ENCODE measurements around the gene PSMC5. TPM values are rescaled to one million over a fixed set of nuclear protein-coding genes. Genes with fewer than 3 reads are reported as not detected.

The PSMC5 gene
- total and polyA plus RNA-seq, 10 of the 15 experiments (the other 5 are each of a cell fraction or from before 2014, with no cell fraction given): 55.0 to 266 (median 148) TPM

GRCh38 chr17:63821804-63822203, 5.4 kb upstream of the PSMC5 start:
- Histone ChIP-seq H3K9ac (ENCODE audit: control insufficient read depth, insufficient read depth, low read length) (no peak overlapping the region), H3K36me3 (ENCODE audit: control insufficient read depth in 2 of 2, insufficient read depth in 2 of 2, low read length in 1 of 2) (peaks cover 26 to 41% of the 10 kb centered on the region in 2 experiments), H4K20me1 (ENCODE audit: control insufficient read depth, insufficient read depth) (no peaks in the 10 kb centered on the region; the same call in 1 of the 2 replicates), H3K79me2 (ENCODE audit: control insufficient read depth, insufficient read depth, low read length) (peaks cover 18% of the 10 kb centered on the region), H2AFZ (ENCODE audit: control insufficient read depth, low read depth, low read length) (no peak overlapping the region), H3K9me3 (replicated peaks; ENCODE audit: control insufficient read depth, insufficient read depth, low read length) (no peaks in the 10 kb centered on the region), H3K4me3 (no peak overlapping the region), H3K27ac (ENCODE audit: control insufficient read depth, insufficient read depth) (no peak overlapping the region), H3K4me1 (ENCODE audit: control insufficient read depth, insufficient read depth, low read length) (peaks cover 7% of the 10 kb centered on the region), H3K27me3 (replicated peaks in 1 of 2; ENCODE audit: control insufficient read depth in 2 of 2, insufficient read depth in 2 of 2, low read length in 1 of 2) (no peaks in the 10 kb centered on the region), H3K4me2 (ENCODE audit: control insufficient read depth, insufficient read depth) (no peak overlapping the region)
- ChIA-PET RAD21 (ENCODE audit: unreplicated experiment) (no interaction called here), POLR2A (interaction anchor here (0.7 kb wide), 1 partner anchor 38 kb away, joined by 3 read pairs; no protein-coding TSS in a partner anchor), SMC1A (ENCODE audit: uncharacterized antibody, unreplicated experiment) (no interaction called here), CTCF (interaction anchor here (1.2 kb wide), 1 partner anchor 123 kb away, joined by 3 read pairs; no protein-coding TSS in a partner anchor)
- BruUV-seq (replicated peaks): no TSS peak
- WGBS (ENCODE audit: insufficient coverage, insufficient replicate concordance, low lambda C conversion rate, missing lambda C conversion rate): 43% methylated on average over 6 of the region's 6 CpGs
- no peak for TF ChIP-seq RAD21 (IDR thresholded peaks at IDR 0.05; ENCODE audit: insufficient read depth, low read depth, low read length)
- TF ChIP-seq TCF3 (IDR thresholded peaks at IDR 0.05; ENCODE audit: borderline replicate concordance, insufficient read depth, low read depth, low read length): no peak
- no peak for TF ChIP-seq USF2 (IDR thresholded peaks at IDR 0.05; ENCODE audit: borderline replicate concordance, low read depth, low read length)
- no peak for TF ChIP-seq HSF1 (IDR thresholded peaks at IDR 0.05; ENCODE audit: low read depth, low read length)
- TF ChIP-seq SUZ12 (IDR thresholded peaks at IDR 0.05; ENCODE audit: unreplicated experiment): no peak
- TF ChIP-seq PRDM15 (CRISPR knock-in tag; IDR thresholded peaks at IDR 0.05): no peak
- TF ChIP-seq TCF12 (IDR thresholded peaks at IDR 0.05; ENCODE audit: low read depth, low read length): no peak
- no peak for TF ChIP-seq IRF4 (IDR thresholded peaks at IDR 0.05; ENCODE audit: low read depth, low read length)
- no peak for TF ChIP-seq ZNF384 (IDR thresholded peaks at IDR 0.05; ENCODE audit: borderline replicate concordance, low read depth, low read length)
- no peak for TF ChIP-seq PBX3 (IDR thresholded peaks at IDR 0.05; ENCODE audit: insufficient replicate concordance, low read depth, low read length)
- intact Hi-C loops (cut with micrococcal nuclease; ENCODE audit: unreplicated experiment) (no loop called here), in situ Hi-C loops (cut with MboI) (no loop called here)
- no peak for DNase-seq (ENCODE audit: low read depth, low spot score)
- no peak for FAIRE-seq
- no peak; the same call in 2 of the 3 replicates for ATAC-seq
